ENCODE measurements around the gene SURF2. TPM values are rescaled to one million over a fixed set of nuclear protein-coding genes. Genes with fewer than 3 reads are reported as not detected.

SURF2 gene
- total RNA-seq, 6 experiments from 2014 or later: 6.3 to 16.9 (median 8.2) TPM

DNA sequence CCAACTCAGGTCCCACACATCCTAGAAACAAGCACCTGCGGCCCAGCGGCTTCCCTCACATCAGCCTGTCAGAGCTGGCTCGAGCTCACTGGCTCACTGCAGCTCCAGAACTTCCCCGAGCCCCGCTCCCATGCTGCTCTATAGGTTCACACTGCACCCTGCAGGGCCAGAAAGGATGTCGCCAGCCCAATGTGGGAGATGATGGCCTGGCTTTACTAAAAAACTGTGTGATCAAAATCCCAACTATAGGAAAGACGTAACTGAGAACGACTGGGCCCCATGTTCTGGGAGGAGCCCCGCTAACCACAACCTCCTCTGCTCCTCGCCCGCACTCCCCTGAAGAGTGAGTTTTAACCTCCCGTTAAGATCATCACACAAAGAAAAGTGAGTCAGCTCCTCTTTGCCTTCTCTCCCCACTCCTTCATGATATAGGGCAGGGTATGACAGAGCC, 14.9 kb downstream of the SURF2 start:
- no peak overlapping the region for H3K4me3 ChIP-seq
- peak overlapping the region in 2 of 3 donors; percentile 23 to 65 for H3K27ac ChIP-seq
- 57% methylated on average over 6 of the region's 12 CpGs for WGBS (ENCODE audit: insufficient coverage, low coverage, low lambda C conversion rate, missing lambda C conversion rate)
- ATAC-seq (no peak), DNase-seq (no peak)
- H3K4me1 ChIP-seq: peaks cover 0 to 67% (median 36%) of the 10 kb centered on the region in 4 donors
- peaks cover 0 to 24% (median 12%) of the 10 kb centered on the region in 4 donors for H3K36me3 ChIP-seq
- no peaks in the 10 kb centered on the region for H3K27me3 ChIP-seq
- H3K9me3 ChIP-seq: no peaks in the 10 kb centered on the region
- TF ChIP-seq, protein P1, sequence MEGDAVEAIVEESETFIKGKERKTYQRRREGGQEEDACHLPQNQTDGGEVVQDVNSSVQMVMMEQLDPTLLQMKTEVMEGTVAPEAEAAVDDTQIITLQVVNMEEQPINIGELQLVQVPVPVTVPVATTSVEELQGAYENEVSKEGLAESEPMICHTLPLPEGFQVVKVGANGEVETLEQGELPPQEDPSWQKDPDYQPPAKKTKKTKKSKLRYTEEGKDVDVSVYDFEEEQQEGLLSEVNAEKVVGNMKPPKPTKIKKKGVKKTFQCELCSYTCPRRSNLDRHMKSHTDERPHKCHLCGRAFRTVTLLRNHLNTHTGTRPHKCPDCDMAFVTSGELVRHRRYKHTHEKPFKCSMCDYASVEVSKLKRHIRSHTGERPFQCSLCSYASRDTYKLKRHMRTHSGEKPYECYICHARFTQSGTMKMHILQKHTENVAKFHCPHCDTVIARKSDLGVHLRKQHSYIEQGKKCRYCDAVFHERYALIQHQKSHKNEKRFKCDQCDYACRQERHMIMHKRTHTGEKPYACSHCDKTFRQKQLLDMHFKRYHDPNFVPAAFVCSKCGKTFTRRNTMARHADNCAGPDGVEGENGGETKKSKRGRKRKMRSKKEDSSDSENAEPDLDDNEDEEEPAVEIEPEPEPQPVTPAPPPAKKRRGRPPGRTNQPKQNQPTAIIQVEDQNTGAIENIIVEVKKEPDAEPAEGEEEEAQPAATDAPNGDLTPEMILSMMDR (IDR thresholded peaks at IDR 0.05): no peak
- TF ChIP-seq POLR2A (IDR thresholded peaks at IDR 0.05): no peak
- intact Hi-C loops (cut with DNase I): no loop called here

DNA sequence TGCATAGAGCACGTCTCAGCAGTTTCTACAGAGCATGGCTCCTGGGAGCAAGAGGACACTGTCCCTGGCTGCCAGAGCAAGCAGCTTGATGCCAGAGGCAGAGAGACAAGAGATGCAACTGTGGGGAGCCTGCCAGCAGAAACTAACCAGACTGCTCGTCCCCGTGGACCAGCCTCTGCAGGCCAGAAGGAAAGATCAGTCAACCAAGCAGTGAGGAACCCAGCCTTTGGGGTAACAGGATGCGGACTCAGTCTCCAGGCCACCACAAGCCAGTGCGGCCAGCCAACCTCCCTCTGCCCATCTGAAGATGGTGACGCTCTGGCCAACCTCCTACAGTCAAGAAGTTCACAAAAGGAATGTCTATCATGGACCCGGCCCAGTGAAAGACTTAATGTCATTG, 15.8 kb downstream of the SURF2 start:
- Histone ChIP-seq H3K27ac (peak overlapping the region in 1 of 3 donors; percentile 65), H3K9me3 (no peaks in the 10 kb centered on the region), H3K36me3 (peaks cover 0 to 15% (median 6%) of the 10 kb centered on the region in 4 donors), H3K4me3 (no peak overlapping the region), H3K4me1 (peaks cover 0 to 73% (median 36%) of the 10 kb centered on the region in 4 donors), H3K27me3 (no peaks in the 10 kb centered on the region)
- TF ChIP-seq POLR2A (IDR thresholded peaks at IDR 0.05): no peak
- TF ChIP-seq, protein P1 (IDR thresholded peaks at IDR 0.05): no peak
- intact Hi-C loops (cut with DNase I): no loop called here
- DNase-seq (peak in 2 of 3 donors; percentile 76 to 83), ATAC-seq (peak in 1 of 4 donors; percentile 3)
- 10% methylated on average over 1 of the region's 7 CpGs for WGBS (ENCODE audit: insufficient coverage, low coverage, low lambda C conversion rate, missing lambda C conversion rate)

DNA sequence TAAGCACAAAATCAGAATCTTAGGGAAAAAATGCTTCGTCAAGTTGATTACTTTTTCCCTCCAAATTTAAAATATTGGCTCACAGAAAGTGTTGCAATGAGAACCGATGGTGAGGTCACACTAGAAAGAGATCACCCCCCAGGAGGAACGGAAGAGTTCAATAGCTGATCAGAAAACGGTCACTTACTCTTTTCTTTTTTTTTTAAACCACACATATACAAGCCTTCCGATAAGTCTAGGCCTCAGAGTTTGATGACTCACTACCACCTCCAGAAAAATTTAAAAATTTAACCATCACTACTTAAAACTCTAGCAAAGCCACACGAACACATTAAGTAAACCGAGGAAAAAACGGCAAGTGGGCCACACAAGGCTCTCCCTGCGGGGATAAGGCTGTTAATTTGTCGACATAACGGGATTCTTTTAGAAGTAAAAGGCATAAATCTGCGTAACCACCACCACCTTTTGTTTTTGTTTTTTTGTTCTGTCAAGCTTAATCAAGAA, 18.3 kb downstream of the SURF2 start:
- no peaks in the 10 kb centered on the region for H3K9me3 ChIP-seq
- ATAC-seq: peak in 1 of 4 donors; percentile 8
- intact Hi-C loops (cut with DNase I): no loop called here
- peaks cover 0 to 52% (median 25%) of the 10 kb centered on the region in 4 donors for H3K4me1 ChIP-seq
- peak overlapping the region; percentile 98 to 99 (median 99) for H3K4me3 ChIP-seq
- H3K36me3 ChIP-seq: peaks cover 0 to 12% (median 2%) of the 10 kb centered on the region in 4 donors
- WGBS (ENCODE audit: insufficient coverage, low coverage, low lambda C conversion rate, missing lambda C conversion rate): 2% methylated on average over 12 of the region's 12 CpGs
- DNase-seq: no peak
- H3K27ac ChIP-seq: peak overlapping the region; percentile 96 to 99 (median 98)
- TF ChIP-seq, protein P1 (IDR thresholded peaks at IDR 0.05): no peak
- no peak for TF ChIP-seq POLR2A (IDR thresholded peaks at IDR 0.05)
- no peaks in the 10 kb centered on the region for H3K27me3 ChIP-seq

DNA sequence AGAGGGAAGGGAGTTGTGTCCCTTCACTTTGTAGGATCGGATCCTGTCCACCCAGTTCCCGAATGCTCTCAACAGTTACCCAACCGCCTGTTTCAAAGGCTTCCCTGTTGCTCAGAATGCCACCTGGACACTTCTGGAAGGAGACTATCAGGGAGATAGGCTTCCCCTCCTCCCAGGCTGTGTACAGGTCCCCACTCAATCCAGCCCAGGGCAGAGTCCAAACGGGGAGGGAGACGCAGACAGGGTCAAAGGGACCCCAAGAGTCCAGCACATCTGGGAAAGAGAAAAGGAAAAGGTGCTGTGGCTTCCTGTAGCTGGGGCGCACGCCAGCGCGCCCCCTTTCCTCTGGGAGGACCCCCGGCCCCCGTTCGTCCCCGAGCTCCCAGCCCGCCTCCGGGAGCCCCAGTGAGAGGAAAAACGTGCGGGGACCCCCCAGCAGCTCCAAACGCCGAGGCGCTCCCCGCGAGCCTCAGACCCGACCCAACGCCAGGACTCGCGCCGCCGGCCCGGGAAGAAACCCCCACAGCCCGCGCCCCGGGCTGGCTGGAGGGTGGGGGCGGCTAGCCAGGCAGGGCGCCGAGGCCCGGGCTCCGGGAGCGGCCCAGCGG, 18.9 kb downstream of the SURF2 start:
- H3K4me3 ChIP-seq: peak overlapping the region; percentile 98 to 99 (median 99)
- H3K27ac ChIP-seq: peak overlapping the region; percentile 96 to 99 (median 98)
- ATAC-seq: peak; percentile 41 to 59 (median 52)
- intact Hi-C loops (cut with DNase I): no loop called here
- peaks cover 0 to 8% (median 2%) of the 10 kb centered on the region in 4 donors for H3K36me3 ChIP-seq
- no peaks in the 10 kb centered on the region for H3K27me3 ChIP-seq
- no peaks in the 10 kb centered on the region for H3K9me3 ChIP-seq
- H3K4me1 ChIP-seq: peaks cover 0 to 47% (median 23%) of the 10 kb centered on the region in 4 donors
- peak in 2 of 3 donors; percentile 74 to 81 for DNase-seq
- WGBS (ENCODE audit: insufficient coverage, low coverage, low lambda C conversion rate, missing lambda C conversion rate): 0% methylated on average over 3 of the region's 39 CpGs
- TF ChIP-seq, protein P1 (IDR thresholded peaks at IDR 0.05): no peak
- peak; percentile 26 for TF ChIP-seq POLR2A (IDR thresholded peaks at IDR 0.05)

Measured in right lobe of liver (tissue), 6 donors.